Measurements from ENCODE around the gene GRIP2. TPM values are rescaled to one million over a fixed set of nuclear protein-coding genes. Genes with fewer than 3 reads are reported as not detected.

GRIP2 gene
- total and polyA plus RNA-seq, 2 of the 4 experiments (the other 2 are of a cell fraction), result 0.05 TPM; not detected in 1

- ChIA-PET CTCF (interaction anchor here (0.6 to 1.5 kb wide), 3 partner anchors 10 to 38 kb away, joined by 3 to 6 read pairs (median 3); no protein-coding TSS in a partner anchor), POLR2A (ENCODE audit: unreplicated experiment) (no interaction called here)
- BruUV-seq (replicated peaks), result no TSS peak
- Histone ChIP-seq H3K79me1 (ENCODE audit: low read depth in 1 of 2, low read length in 2 of 2) (no peaks in the 10 kb centered on the region), H3K4me2 (ENCODE audit: low read depth, low read length) (no peak overlapping the region), H4K20me1 (ENCODE audit: insufficient read depth, low read length) (no peaks in the 10 kb centered on the region), H3K18ac (ENCODE audit: low read depth, low read length) (no peak overlapping the region), H2BK5ac (ENCODE audit: low read depth, low read length, poor library complexity, severe bottlenecking) (no peak overlapping the region), H2BK120ac (ENCODE audit: low read depth, low read length) (no peak overlapping the region), H3K9ac (ENCODE audit: low read depth, low read length) (no peak overlapping the region), H2AK5ac (ENCODE audit: low read depth, low read length) (no peak overlapping the region), H4K91ac (ENCODE audit: insufficient read depth, low read depth, low read length) (no peak overlapping the region), H2AFZ (replicated peaks; ENCODE audit: low read length, poor library complexity) (no peak overlapping the region), H3K27me3 (ENCODE audit: control insufficient read depth, insufficient read depth, low read length) (peaks cover 14% of the 10 kb centered on the region), H3K27ac (ENCODE audit: insufficient read depth, low read length) (no peak overlapping the region), H3K4me3 (ENCODE audit: insufficient read depth, low read depth, low read length) (no peak overlapping the region), H2BK20ac (ENCODE audit: low read depth, low read length) (no peak overlapping the region), H3K4me1 (ENCODE audit: control insufficient read depth, insufficient read depth, low read length) (no peaks in the 10 kb centered on the region), H2BK15ac (ENCODE audit: low read depth, low read length) (no peak overlapping the region), H3K9me1 (ENCODE audit: insufficient read depth, low read length) (no peaks in the 10 kb centered on the region), H4K5ac (ENCODE audit: low read depth, low read length) (no peak overlapping the region), H3K23ac (ENCODE audit: low read depth, low read length) (no peak overlapping the region), H3K56ac (ENCODE audit: extremely low read depth, insufficient read depth, low read length) (no peak overlapping the region), H3K36me3 (ENCODE audit: control insufficient read depth, insufficient read depth, low read length) (no peaks in the 10 kb centered on the region), H2AK9ac (replicated peaks; ENCODE audit: low read depth, low read length, poor library complexity) (no peak overlapping the region), H3K9me3 (ENCODE audit: control insufficient read depth, insufficient read depth, low read length) (no peaks in the 10 kb centered on the region), H3K4ac (ENCODE audit: low read depth, low read length) (no peak overlapping the region), H3K14ac (replicated peaks; ENCODE audit: low read depth, low read length) (no peak overlapping the region), H4K8ac (ENCODE audit: low read depth in 2 of 2, low read length in 2 of 2) (no peak overlapping the region)
- TF ChIP-seq USF2 (IDR thresholded peaks at IDR 0.05; ENCODE audit: low read depth, low read length) (no peak), RCOR1 (IDR thresholded peaks at IDR 0.05; ENCODE audit: insufficient replicate concordance, low read length) (no peak), NFE2L2 (IDR thresholded peaks at IDR 0.05; ENCODE audit: low read depth, low read length) (no peak), MAFK (IDR thresholded peaks at IDR 0.05; ENCODE audit: low read depth, low read length) (no peak), CEBPB (IDR thresholded peaks at IDR 0.05; ENCODE audit: low read depth, low read length) (no peak), MAZ (IDR thresholded peaks at IDR 0.05; ENCODE audit: borderline replicate concordance, low read depth, low read length) (no peak), CHD1 (IDR thresholded peaks at IDR 0.05; ENCODE audit: low read depth, low read length) (no peak), POLR2A (IDR thresholded peaks at IDR 0.05; ENCODE audit: low read depth, low read length) (no peak), FOS (IDR thresholded peaks at IDR 0.05; ENCODE audit: low read depth, low read length) (no peak)
- 82% methylated on average over 2 of the region's 10 CpGs; no CpG with 5 or more reads in 1 of the 2 experiments for WGBS, 2 experiments (ENCODE audit: extremely low coverage in 2 of 2, insufficient read length in 1 of 2)
- in situ Hi-C loops (cut with MboI; ENCODE audit: low sequenced_read_pairs), result loop anchor here (10.0 kb wide), 1 partner anchor 415 kb away; no protein-coding TSS in a partner anchor
- intact Hi-C loops (cut with micrococcal nuclease), result loop anchor here (1.0 to 5.0 kb wide), 4 partner anchors 39 to 412 kb away; no protein-coding TSS in a partner anchor
- dilution Hi-C loops (cut with HindIII; ENCODE audit: low sequenced_read_pairs, unreplicated experiment), result no loop called here
- no peak for ATAC-seq (ENCODE audit: low read depth)
- DNase-seq, result no peak
Observed at GRCh38 chr3:14509796-14510100, 30.4 kb downstream of the GRIP2 start.

Data from IMR-90 (cell line).